Activated CD8-positive, alpha-beta memory T cell treated with anti-CD3 and anti-CD28 coated beads, Interleukin-2, amount 50 U/mL, for 24 hours (primary cell): Measurements from ENCODE around the gene NRXN3.
"Not testable (repeated sequence)": the region's sequence is repeated elsewhere in the genome, so short reads cannot be mapped to it uniquely, and the experiment has no call there.

Source experiments
- DNase-seq: peaks from one replicate; pipeline ENCODE4 v3.0.0-alpha.2; 2020; ENCODE audit errors: extremely low read depth

NRXN3 gene

GRCh38 chr14:78403278-78403815 is 233.2 kb downstream of the NRXN3 start:
- no peak for DNase-seq

GRCh38 chr14:78405079-78405856 is 235.1 kb downstream of the NRXN3 start:
- DNase-seq = no peak

GRCh38 chr14:78412475-78412874 is 242.3 kb downstream of the NRXN3 start:
- DNase-seq = no peak

- DNase-seq = no peak
Measured at GRCh38 chr14:78414172-78414571, 244.0 kb downstream of the NRXN3 start.

- no peak for DNase-seq
Measured at GRCh38 chr14:78417532-78417931, 247.4 kb downstream of the NRXN3 start.

GRCh38 chr14:78424311-78424710 is 254.1 kb downstream of the NRXN3 start:
- DNase-seq = no peak

- no peak for DNase-seq
Measured at GRCh38 chr14:78425330-78425729, 255.2 kb downstream of the NRXN3 start.

GRCh38 chr14:78425782-78426181 is 255.6 kb downstream of the NRXN3 start:
- no peak for DNase-seq

- no peak for DNase-seq
Measured at GRCh38 chr14:78432046-78432445, 261.9 kb downstream of the NRXN3 start.

GRCh38 chr14:78437448-78437847 is 267.3 kb downstream of the NRXN3 start:
- DNase-seq = not testable (repeated sequence)

- no peak for DNase-seq
Measured at GRCh38 chr14:78440356-78440894, 270.3 kb downstream of the NRXN3 start.

- DNase-seq = no peak
Measured at GRCh38 chr14:78443834-78444233, 273.7 kb downstream of the NRXN3 start.

GRCh38 chr14:78445275-78445674 is 275.1 kb downstream of the NRXN3 start:
- DNase-seq = no peak

GRCh38 chr14:78446807-78447206 is 276.6 kb downstream of the NRXN3 start:
- DNase-seq = no peak

GRCh38 chr14:78448164-78449094 is 278.3 kb downstream of the NRXN3 start:
- DNase-seq = no peak

- no peak for DNase-seq
Measured at GRCh38 chr14:78450669-78451318, 280.6 kb downstream of the NRXN3 start.

- DNase-seq = no peak
Measured at GRCh38 chr14:78451319-78451695, 281.1 kb downstream of the NRXN3 start.

- no peak for DNase-seq
Measured at GRCh38 chr14:78455896-78456435, 285.8 kb downstream of the NRXN3 start.

GRCh38 chr14:78469947-78470346 is 299.8 kb downstream of the NRXN3 start:
- no peak for DNase-seq

GRCh38 chr14:78479127-78479780 is 309.1 kb downstream of the NRXN3 start:
- DNase-seq = no peak

GRCh38 chr14:78484028-78484427 is 313.9 kb downstream of the NRXN3 start:
- DNase-seq = no peak
